BLaER1 treated with 17β-estradiol and CSF1 and Interleukin-3, amounts not matched to agents 10 nM and 100 nM (cell line): ENCODE measurements around the gene PPFIA1.
"Not testable (repeated sequence)": the region's sequence is repeated elsewhere in the genome, so short reads cannot be mapped to it uniquely, and the experiment has no call there.

ENCODE experiments used
- H3K27ac ChIP-seq, 11 experiments: shearing (Covaris generic); formaldehyde crosslinking; 2 replicates each; pipeline ENCODE4 v1.8.1; 2022
- H3K27me3 ChIP-seq, 11 experiments: shearing (Covaris generic); formaldehyde crosslinking; 2 replicates each; pipeline ENCODE4 v1.8.1; 2022
- H3K36me3 ChIP-seq, 11 experiments: shearing (Covaris generic); formaldehyde crosslinking; 2 replicates each; pipeline ENCODE4 v1.8.1; 2022
- H3K4me1 ChIP-seq, 10 experiments: shearing (Covaris generic); formaldehyde crosslinking; 2 replicates each; pipeline ENCODE4 v1.8.1; 2022
- H3K4me2 ChIP-seq, 11 experiments: shearing (Covaris generic); formaldehyde crosslinking; 2 replicates each; pipeline ENCODE4 v1.8.1; 2022
- H3K4me3 ChIP-seq, 10 experiments: shearing (Covaris generic); formaldehyde crosslinking; 2 replicates each; pipeline ENCODE4 v1.8.1; 2022
- H3K9ac ChIP-seq, 11 experiments: shearing (Covaris generic); formaldehyde crosslinking; 2 replicates each; pipeline ENCODE4 v1.8.1; 2022
- H3K9me3 ChIP-seq, 11 experiments: shearing (Covaris generic); formaldehyde crosslinking; replicated peaks in 1 of 11; 2 replicates each; pipeline ENCODE4 v1.8.1; 2022
- H4K20me1 ChIP-seq, 11 experiments: shearing (Covaris generic); formaldehyde crosslinking; 2 replicates each; pipeline ENCODE4 v1.8.1; 2022
- Cebpa-rat ChIP-seq, 11 experiments: shearing (Covaris generic); IDR thresholded peaks; 2 replicates each; pipeline ENCODE4 v1.8.1; 2022

PPFIA1 gene

DNA sequence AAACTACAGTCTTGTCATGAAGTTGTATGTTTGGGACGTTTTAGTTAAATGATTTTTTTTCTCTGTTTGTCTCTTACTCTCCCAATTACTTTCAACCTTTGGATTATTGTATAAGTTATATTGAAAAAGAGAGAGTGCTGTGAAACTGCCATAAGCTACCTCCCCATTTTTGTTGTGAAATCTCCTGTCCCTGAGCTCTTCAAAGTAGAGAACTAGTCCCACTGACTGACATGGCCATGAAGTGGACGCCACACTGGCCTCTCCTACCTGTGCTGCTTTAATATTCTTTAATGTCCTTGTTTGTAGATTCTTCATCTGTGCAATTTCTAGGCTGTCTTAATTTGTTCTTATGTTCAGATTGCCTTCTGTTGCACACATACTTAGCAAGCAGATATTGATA lies 56.3 kb downstream of the PPFIA1 start:
- H3K4me2 ChIP-seq = peak overlapping the region in 7 of 11 experiments; percentile 17 to 92 (median 68); a peak in 12 of 22 replicates
- peaks cover 0 to 80% (median 44%) of the 10 kb centered on the region in 10 experiments; a peak in 14 of 20 replicates for H3K4me1 ChIP-seq
- peak overlapping the region in 10 of 11 experiments; percentile 0 to 81 (median 64); a peak in 16 of 22 replicates for H3K27ac ChIP-seq
- H4K20me1 ChIP-seq = peaks cover 0 to 35% (median 0%) of the 10 kb centered on the region in 11 experiments; a peak in 8 of 22 replicates
- peak overlapping the region in 3 of 10 experiments; percentile 1 to 39 (median 4); a peak in 4 of 20 replicates for H3K4me3 ChIP-seq
- H3K27me3 ChIP-seq = no peaks in the 10 kb centered on the region
- peaks cover 42 to 100% (median 98%) of the 10 kb centered on the region in 11 experiments for H3K36me3 ChIP-seq
- H3K9ac ChIP-seq = peak overlapping the region in 6 of 11 experiments; percentile 31 to 68 (median 53); a peak in 9 of 22 replicates
- H3K9me3 ChIP-seq = no peaks in the 10 kb centered on the region
- no peak for TF ChIP-seq Cebpa-rat (IDR thresholded peaks at IDR 0.05)

DNA sequence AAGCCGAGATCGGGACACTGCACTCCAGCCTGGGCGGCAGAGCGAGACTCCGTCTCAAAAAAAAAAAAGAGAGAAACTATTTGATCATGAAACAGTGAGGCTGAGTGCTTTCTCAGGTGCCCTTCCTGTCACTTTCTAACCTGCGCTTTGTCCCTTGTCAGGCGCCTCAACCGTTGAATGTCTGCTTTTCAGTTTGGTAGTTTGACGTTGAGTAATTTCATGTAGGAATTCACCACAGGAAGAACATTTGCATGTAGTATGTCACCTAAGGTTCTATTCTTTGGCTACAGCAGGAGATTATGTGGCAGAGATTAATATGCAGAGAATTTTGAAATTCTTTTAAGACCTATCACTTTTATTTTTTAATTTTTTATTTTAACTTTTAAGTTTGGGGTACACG lies 57.2 kb downstream of the PPFIA1 start:
- H3K27ac ChIP-seq = peak overlapping the region in 6 of 11 experiments; percentile 58 to 81 (median 77); a peak in 9 of 22 replicates
- peak overlapping the region in 1 of 10 experiments; percentile 39; a peak in 1 of 20 replicates for H3K4me3 ChIP-seq
- H4K20me1 ChIP-seq = peaks cover 0 to 32% (median 4%) of the 10 kb centered on the region in 11 experiments; a peak in 11 of 22 replicates
- peak overlapping the region in 1 of 11 experiments; percentile 57; a peak in 2 of 22 replicates for H3K9ac ChIP-seq
- H3K27me3 ChIP-seq = no peaks in the 10 kb centered on the region
- H3K36me3 ChIP-seq = peaks cover 51 to 100% (median 99%) of the 10 kb centered on the region in 11 experiments
- H3K9me3 ChIP-seq = no peaks in the 10 kb centered on the region
- peak overlapping the region in 5 of 11 experiments; percentile 65 to 92 (median 81); a peak in 9 of 22 replicates for H3K4me2 ChIP-seq
- peaks cover 0 to 71% (median 44%) of the 10 kb centered on the region in 10 experiments; a peak in 14 of 20 replicates for H3K4me1 ChIP-seq
- no peak for TF ChIP-seq Cebpa-rat (IDR thresholded peaks at IDR 0.05)

GRCh38 chr11:70328556-70328955 lies 58.1 kb downstream of the PPFIA1 start:
- peaks cover 59 to 100% (median 99%) of the 10 kb centered on the region in 11 experiments for H3K36me3 ChIP-seq

DNA sequence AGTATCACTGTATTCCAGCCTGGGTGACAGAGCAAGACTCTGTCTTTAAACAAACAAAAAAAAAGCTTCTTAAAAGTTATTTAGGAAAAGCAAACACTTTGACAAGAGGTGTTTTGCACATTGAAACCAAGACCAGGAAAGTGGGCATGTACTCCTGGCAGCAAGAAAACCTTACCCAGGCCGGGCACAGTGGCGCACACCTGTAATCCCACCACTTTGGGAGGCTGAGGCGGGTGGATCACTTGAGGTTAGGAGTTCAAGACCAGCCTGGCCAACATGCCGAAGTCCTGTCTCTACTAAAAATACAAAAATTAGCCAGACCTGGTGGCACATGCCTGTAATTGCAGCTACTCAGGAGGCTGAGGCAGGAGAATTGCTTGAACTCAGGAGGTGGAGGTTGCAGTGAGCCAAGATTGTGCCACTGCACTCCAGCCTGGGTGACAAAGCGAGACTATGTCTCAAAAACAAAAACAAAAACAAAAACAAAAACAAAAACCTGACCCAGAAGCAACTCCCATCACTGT lies 60.9 kb downstream of the PPFIA1 start:
- peaks cover 0 to 39% (median 16%) of the 10 kb centered on the region in 10 experiments; a peak in 13 of 20 replicates for H3K4me1 ChIP-seq
- not testable (repeated sequence) for H3K9ac ChIP-seq, H3K9me3 ChIP-seq, H3K4me3 ChIP-seq, H3K27me3 ChIP-seq, H3K27ac ChIP-seq, H3K4me2 ChIP-seq
- H4K20me1 ChIP-seq = peaks cover 0 to 27% (median 7%) of the 10 kb centered on the region in 11 experiments; a peak in 8 of 22 replicates
- H3K36me3 ChIP-seq = peaks cover 86 to 100% (median 100%) of the 10 kb centered on the region in 11 experiments

More at GRCh38 chr11:70328556-70328955, 58.1 kb downstream of the PPFIA1 start:
- peaks cover 0 to 67% (median 40%) of the 10 kb centered on the region in 10 experiments; a peak in 14 of 20 replicates for H3K4me1 ChIP-seq
- H3K27me3 ChIP-seq = no peaks in the 10 kb centered on the region
- peak overlapping the region in 5 of 11 experiments; percentile 14 to 92 (median 81); a peak in 9 of 22 replicates for H3K4me2 ChIP-seq
- no peak overlapping the region for H3K9ac ChIP-seq
- H3K9me3 ChIP-seq = no peaks in the 10 kb centered on the region
- H3K4me3 ChIP-seq = no peak overlapping the region
- H4K20me1 ChIP-seq = peaks cover 0 to 32% (median 8%) of the 10 kb centered on the region in 11 experiments; a peak in 11 of 22 replicates
- peak overlapping the region in 3 of 11 experiments; percentile 71 to 79 (median 78); a peak in 4 of 22 replicates for H3K27ac ChIP-seq
- no peak for TF ChIP-seq Cebpa-rat (IDR thresholded peaks at IDR 0.05)

- Histone ChIP-seq H3K9ac (no peak overlapping the region), H3K4me2 (no peak overlapping the region), H3K9me3 (no peaks in the 10 kb centered on the region), H3K27ac (no peak overlapping the region), H3K27me3 (no peaks in the 10 kb centered on the region), H3K4me3 (no peak overlapping the region), H3K4me1 (peaks cover 0 to 34% (median 10%) of the 10 kb centered on the region in 10 experiments; a peak in 12 of 20 replicates), H4K20me1 (peaks cover 0 to 32% (median 7%) of the 10 kb centered on the region in 11 experiments; a peak in 8 of 22 replicates), H3K36me3 (peaks cover 91 to 100% (median 100%) of the 10 kb centered on the region in 11 experiments)
- no peak for TF ChIP-seq Cebpa-rat (IDR thresholded peaks at IDR 0.05)
Observed at GRCh38 chr11:70331901-70332300, 61.4 kb downstream of the PPFIA1 start.

DNA sequence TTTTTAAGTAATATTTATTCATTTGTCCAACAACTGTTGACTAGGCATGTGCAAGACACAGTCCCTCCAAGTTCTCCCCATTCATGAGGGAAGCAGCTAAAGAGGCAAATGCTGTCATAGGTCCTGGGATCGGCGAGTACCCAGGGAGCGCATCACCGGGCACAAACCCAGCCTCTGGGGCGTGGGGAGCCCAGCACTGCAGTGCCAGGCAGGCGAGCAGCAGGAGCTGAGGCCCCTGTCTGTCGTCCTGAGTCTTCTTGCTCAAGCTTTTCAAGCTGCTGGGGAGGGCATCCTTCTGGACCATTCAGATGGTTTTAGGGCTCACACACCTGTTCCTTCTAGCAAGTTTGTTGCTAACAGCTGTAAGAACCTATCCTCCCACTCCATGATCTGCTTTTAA lies 62.1 kb downstream of the PPFIA1 start:
- H3K9me3 ChIP-seq = no peaks in the 10 kb centered on the region
- H3K27me3 ChIP-seq = no peaks in the 10 kb centered on the region
- H3K27ac ChIP-seq = no peak overlapping the region
- no peak for TF ChIP-seq Cebpa-rat (IDR thresholded peaks at IDR 0.05)
- peaks cover 0 to 27% (median 5%) of the 10 kb centered on the region in 10 experiments; a peak in 9 of 20 replicates for H3K4me1 ChIP-seq
- no peak overlapping the region for H3K9ac ChIP-seq
- peaks cover 98 to 100% (median 100%) of the 10 kb centered on the region in 11 experiments for H3K36me3 ChIP-seq
- H3K4me2 ChIP-seq = no peak overlapping the region
- H4K20me1 ChIP-seq = peaks cover 0 to 32% (median 7%) of the 10 kb centered on the region in 11 experiments; a peak in 8 of 22 replicates
- H3K4me3 ChIP-seq = no peak overlapping the region

GRCh38 chr11:70333261-70333660 lies 62.8 kb downstream of the PPFIA1 start:
- Histone ChIP-seq H3K9me3 (no peaks in the 10 kb centered on the region), H3K27ac (no peak overlapping the region), H3K36me3 (peaks cover 98 to 100% (median 100%) of the 10 kb centered on the region in 11 experiments), H3K9ac (no peak overlapping the region), H3K27me3 (no peaks in the 10 kb centered on the region), H3K4me2 (no peak overlapping the region), H3K4me1 (peaks cover 0 to 20% (median 2%) of the 10 kb centered on the region in 10 experiments; a peak in 8 of 20 replicates), H4K20me1 (peaks cover 0 to 32% (median 7%) of the 10 kb centered on the region in 11 experiments; a peak in 8 of 22 replicates), H3K4me3 (no peak overlapping the region)
- TF ChIP-seq Cebpa-rat (IDR thresholded peaks at IDR 0.05) = no peak

DNA sequence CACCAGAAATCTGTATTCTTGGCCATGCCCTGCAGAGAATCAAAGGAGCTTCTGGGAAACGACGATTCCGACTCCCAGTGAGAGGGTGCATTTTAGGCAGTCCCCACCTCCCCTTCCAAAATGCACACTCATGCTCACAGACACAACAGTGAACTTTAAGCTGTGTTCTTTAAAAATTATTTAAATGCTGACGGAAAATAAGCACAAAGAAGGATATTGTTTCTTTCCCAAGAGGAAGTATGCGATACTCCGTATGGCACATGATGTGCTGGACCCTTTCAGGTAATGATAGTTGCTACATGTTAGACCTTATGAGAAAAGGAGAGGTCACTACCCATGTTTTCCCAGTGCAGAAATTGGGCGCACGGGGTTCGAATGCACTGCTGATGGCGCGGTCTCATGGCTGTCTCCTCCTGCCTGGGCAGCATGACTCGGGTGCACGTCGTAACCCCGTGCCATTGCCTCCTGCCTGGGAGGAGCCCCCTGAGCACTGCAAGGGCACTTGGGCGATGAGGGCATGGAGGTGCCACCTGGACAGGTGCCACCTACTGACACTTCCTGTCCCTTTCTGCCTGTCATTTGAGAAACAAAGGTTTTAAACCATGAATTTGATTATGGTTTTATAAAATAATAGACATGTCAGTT lies 64.0 kb downstream of the PPFIA1 start:
- peaks cover 99 to 100% (median 100%) of the 10 kb centered on the region in 11 experiments for H3K36me3 ChIP-seq

GRCh38 chr11:70335511-70335910 lies 65.0 kb downstream of the PPFIA1 start:
- no peak for TF ChIP-seq Cebpa-rat (IDR thresholded peaks at IDR 0.05)

More for the DNA sequence above, 64.0 kb downstream of the PPFIA1 start:
- H3K9ac ChIP-seq = no peak overlapping the region
- no peaks in the 10 kb centered on the region for H3K9me3 ChIP-seq
- no peak overlapping the region for H3K4me2 ChIP-seq
- H3K4me1 ChIP-seq = peaks cover 0 to 8% (median 0%) of the 10 kb centered on the region in 10 experiments; a peak in 3 of 20 replicates
- no peak for TF ChIP-seq Cebpa-rat (IDR thresholded peaks at IDR 0.05)
- peaks cover 0 to 34% (median 7%) of the 10 kb centered on the region in 11 experiments; a peak in 8 of 22 replicates for H4K20me1 ChIP-seq
- H3K27ac ChIP-seq = no peak overlapping the region
- no peak overlapping the region for H3K4me3 ChIP-seq
- no peaks in the 10 kb centered on the region for H3K27me3 ChIP-seq

More at GRCh38 chr11:70335511-70335910, 65.0 kb downstream of the PPFIA1 start:
- Histone ChIP-seq H3K9ac (no peak overlapping the region), H4K20me1 (peaks cover 0 to 34% (median 7%) of the 10 kb centered on the region in 11 experiments; a peak in 9 of 22 replicates), H3K4me2 (no peak overlapping the region), H3K27ac (no peak overlapping the region), H3K4me1 (peaks cover 0 to 5% (median 0%) of the 10 kb centered on the region in 10 experiments; a peak in 1 of 20 replicates), H3K36me3 (peaks cover 97 to 100% (median 100%) of the 10 kb centered on the region in 11 experiments), H3K27me3 (no peaks in the 10 kb centered on the region), H3K9me3 (no peaks in the 10 kb centered on the region), H3K4me3 (no peak overlapping the region)
